A673 (cell line): Measurements from ENCODE around the gene WNT5A. TPM values are rescaled to one million over a fixed set of nuclear protein-coding genes. Genes with fewer than 3 reads are reported as not detected.

Source experiments
- BruUV-seq: library from RNA; stranded (reverse); fragments of 400-500 nt; replicated peaks from 2 replicates; lab custom pipeline; 2021; lab: Mats Ljungman, UMichigan
- CTCF ChIA-PET: fragments of 300-600 bp; sonication (Branson Sonifier 250); formaldehyde crosslinking; loops from one replicate; lab custom pipeline; 2022; ENCODE audit warnings: antibody characterized with exemption; lab: Charles Lee
- POLR2A ChIA-PET: fragments of 300-600 bp; sonication (Branson Sonifier 250); formaldehyde crosslinking; loops from one replicate; lab custom pipeline; 2022; ENCODE audit warnings: antibody characterized with exemption; ENCODE audit not compliant: low non-redundant PET; lab: Charles Lee
- DNase-seq: peaks from one replicate; pipeline ENCODE4 v3.0.0-alpha.2; 2015; ENCODE audit warnings: low spot score
- H3K27ac ChIP-seq: fragments of 200-600 bp; sonication (generic); 2 replicates; pipeline ENCODE4 v1.5.1; 2016; ENCODE audit warnings: mixed run types, low read depth, mild to moderate bottlenecking, mixed read lengths, antibody characterized with exemption, low read length; ENCODE audit not compliant: poor library complexity, severe bottlenecking
- H3K27me3 ChIP-seq: fragments of 200-600 bp; sonication (generic); replicated peaks from 2 replicates; pipeline ENCODE4 v1.6.1; 2017; ENCODE audit warnings: mixed run types, low read depth, mild to moderate bottlenecking, mixed read lengths, antibody characterized with exemption, low read length; ENCODE audit not compliant: insufficient read depth, poor library complexity
- H3K36me3 ChIP-seq: fragments of 200-600 bp; sonication (generic); 2 replicates; pipeline ENCODE4 v1.6.1; 2016; ENCODE audit warnings: mixed run types, mild to moderate bottlenecking, mixed read lengths, antibody characterized with exemption, low read length; ENCODE audit not compliant: insufficient read depth, poor library complexity, severe bottlenecking
- H3K4me1 ChIP-seq: fragments of 200-600 bp; sonication (generic); 2 replicates; pipeline ENCODE4 v1.6.1; 2017; ENCODE audit warnings: mixed run types, mild to moderate bottlenecking, mixed read lengths, antibody characterized with exemption, low read length; ENCODE audit not compliant: insufficient read depth, poor library complexity, severe bottlenecking
- H3K4me3 ChIP-seq: fragments of 200-600 bp; sonication (generic); 2 replicates; pipeline ENCODE4 v1.5.1; 2016; ENCODE audit warnings: low read depth, mixed run types, mild to moderate bottlenecking, mixed read lengths, low read length; ENCODE audit not compliant: poor library complexity, severe bottlenecking
- H3K9me3 ChIP-seq: fragments of 200-600 bp; sonication (generic); 2 replicates; pipeline ENCODE4 v1.6.1; 2016; ENCODE audit warnings: mixed run types, low read depth, mild to moderate bottlenecking, mixed read lengths, antibody characterized with exemption, low read length; ENCODE audit not compliant: poor library complexity, severe bottlenecking
- CTCF ChIP-seq: fragments of 300-800, 200-600 bp; sonication (generic); conservative IDR thresholded peaks from 2 replicates; pipeline ENCODE4 v1.5.1; 2017; ENCODE audit warnings: low read depth, mild to moderate bottlenecking, antibody characterized with exemption, low read length, moderate library complexity, mixed read lengths
- EZH2 ChIP-seq: fragments of 200-600 bp; sonication (generic); IDR thresholded peaks from 2 replicates; pipeline ENCODE4 v1.6.1; 2017; ENCODE audit warnings: borderline replicate concordance, low read depth, mild to moderate bottlenecking, mixed read lengths, antibody characterized with exemption, low read length; ENCODE audit not compliant: poor library complexity, severe bottlenecking
- intact Hi-C: fragments of 100-400 bp; cut with micrococcal nuclease; formaldehyde crosslinking; loops from one replicate; pipeline ENCODE4 v1.10.0; 2022; ENCODE audit not compliant: unreplicated experiment
- total RNA-seq: library from RNA; stranded (reverse); gene quantifications from 2 replicates; pipeline ENCODE4 v1.2.3, GENCODE V29; 2021

Gene WNT5A
- total RNA-seq, 1 experiment from 2014 or later, result 18.9 TPM

- Histone ChIP-seq H3K4me3 (no peak overlapping the region), H3K9me3 (no peaks in the 10 kb centered on the region), H3K27ac (no peak overlapping the region), H3K27me3 (no peaks in the 10 kb centered on the region), H3K4me1 (no peaks in the 10 kb centered on the region), H3K36me3 (no peaks in the 10 kb centered on the region)
- TF ChIP-seq CTCF (no peak), EZH2 (no peak)
- ChIA-PET POLR2A (no interaction called here), CTCF (interaction anchor here (0.5 kb wide), 1 partner anchor 10 kb away, joined by 9 read pairs; no protein-coding TSS in a partner anchor)
- BruUV-seq, result no TSS peak
- intact Hi-C loops, result no loop called here
- peak; percentile 65 for DNase-seq
Observed at GRCh38 chr3:55426486-55426885, 60.6 kb downstream of the WNT5A start.

GRCh38 chr3:55423782-55424181 is 63.3 kb downstream of the WNT5A start:
- no peak for TF ChIP-seq EZH2
- no peaks in the 10 kb centered on the region for H3K4me1 ChIP-seq
- CTCF ChIA-PET, result no interaction called here

GRCh38 chr3:55417211-55417610 is 69.9 kb downstream of the WNT5A start:
- CTCF ChIA-PET, result no interaction called here
- no peaks in the 10 kb centered on the region for H3K9me3 ChIP-seq
- H3K4me1 ChIP-seq, result no peaks in the 10 kb centered on the region
- BruUV-seq, result no TSS peak
- intact Hi-C loops, result no loop called here
- H3K36me3 ChIP-seq, result no peaks in the 10 kb centered on the region
- DNase-seq, result no peak
- H3K27ac ChIP-seq, result no peak overlapping the region
- POLR2A ChIA-PET, result interaction anchor here (0.6 kb wide), 1 partner anchor 1073 kb away, joined by 3 read pairs; no protein-coding TSS in a partner anchor
- H3K27me3 ChIP-seq, result no peaks in the 10 kb centered on the region
- H3K4me3 ChIP-seq, result no peak overlapping the region
- TF ChIP-seq CTCF (no peak), EZH2 (no peak)

More at GRCh38 chr3:55423782-55424181, 63.3 kb downstream of the WNT5A start:
- no TSS peak for BruUV-seq
- intact Hi-C loops, result no loop called here
- Histone ChIP-seq H3K27me3 (no peaks in the 10 kb centered on the region), H3K4me3 (no peak overlapping the region), H3K36me3 (no peaks in the 10 kb centered on the region), H3K27ac (no peak overlapping the region), H3K9me3 (no peaks in the 10 kb centered on the region)
- POLR2A ChIA-PET, result no interaction called here
- DNase-seq, result no peak

GRCh38 chr3:55416331-55416821 is 70.7 kb downstream of the WNT5A start:
- no TSS peak for BruUV-seq
- Histone ChIP-seq H3K9me3 (no peaks in the 10 kb centered on the region), H3K27ac (no peak overlapping the region), H3K27me3 (no peaks in the 10 kb centered on the region), H3K36me3 (no peaks in the 10 kb centered on the region), H3K4me1 (no peaks in the 10 kb centered on the region), H3K4me3 (no peak overlapping the region)
- DNase-seq, result peak; percentile 33
- POLR2A ChIA-PET, result interaction anchor here (0.6 kb wide), 1 partner anchor 1072 kb away, joined by 3 read pairs; no protein-coding TSS in a partner anchor
- intact Hi-C loops, result no loop called here
- CTCF ChIA-PET, result interaction anchor here (0.6 kb wide), 1 partner anchor 10 kb away, joined by 9 read pairs; no protein-coding TSS in a partner anchor
- TF ChIP-seq CTCF, result no peak
